Suprapubic skin (tissue), 4 donors: Measurements from ENCODE around the gene NABP1. TPM values are rescaled to one million over a fixed set of nuclear protein-coding genes. Genes with fewer than 3 reads are reported as not detected.

Experiments
- DNase-seq, 2 donors: peaks; one replicate each; pipeline ENCODE4 v3.0.0-alpha.2; 2019; ENCODE audit warnings: low spot score in 2 of 2
- H3K27ac ChIP-seq: fragments of 200-600 bp; sonication (generic); one replicate; pipeline ENCODE4 v1.5.1; 2019
- H3K27me3 ChIP-seq: fragments of 200-600 bp; sonication (generic); one replicate; pipeline ENCODE4 v1.5.1; 2019
- H3K36me3 ChIP-seq: fragments of 200-600 bp; sonication (generic); one replicate; pipeline ENCODE4 v1.5.1; 2019
- H3K4me1 ChIP-seq: fragments of 200-600 bp; sonication (generic); one replicate; pipeline ENCODE4 v1.5.1; 2019
- H3K4me3 ChIP-seq: fragments of 200-600 bp; sonication (generic); one replicate; pipeline ENCODE4 v1.5.1; 2019; ENCODE audit warnings: mild to moderate bottlenecking
- H3K9me3 ChIP-seq: fragments of 200-600 bp; sonication (generic); one replicate; pipeline ENCODE4 v1.5.1; 2019
- EP300 ChIP-seq: sonication (generic); formaldehyde crosslinking; IDR thresholded peaks from one replicate; pipeline ENCODE4 v1.6.1; 2017; ENCODE audit warnings: antibody characterized with exemption
- POLR2A ChIP-seq, 2 donors: fragments of 450-650 bp; IDR thresholded peaks; one replicate each; pipeline ENCODE4 v1.6.1; 2017; ENCODE audit warnings: antibody characterized with exemption in 2 of 2, mild to moderate bottlenecking in 2 of 2, moderate library complexity in 2 of 2
- POLR2AphosphoS5 ChIP-seq, 3 donors: sonication (generic); formaldehyde crosslinking; IDR thresholded peaks; one replicate each; pipeline ENCODE4 v1.6.1; 2017; ENCODE audit warnings: antibody characterized with exemption in 3 of 3
- WGBS: methylation state at CpG from one replicate; pipeline ENCODE4 v1.1.5; 2018; 5-methylcytosine and 5-hydroxymethylcytosine counted together
- total RNA-seq, 4 donors: library from RNA; depleted of rRNA; stranded (reverse); fragments of >200 nt; gene quantifications; one replicate each; pipeline ENCODE4 v1.1.0, GENCODE V29; 2016
- TF ChIP-seq, protein P1 (sequence below), 2 donors: fragments of 200-600 bp in 1 of 2; fragments of 450-650 bp in 1 of 2; sonication (generic) in 1 of 2; IDR thresholded peaks; one replicate each; pipeline ENCODE4 v1.5.1; 2016 to 2019; ENCODE audit warnings: antibody characterized with exemption in 2 of 2, mild to moderate bottlenecking in 1 of 2, moderate library complexity in 1 of 2

Gene NABP1
- total RNA-seq, 4 donors from 2014 or later = 6.3 to 33.6 (median 16.1) TPM

DNA sequence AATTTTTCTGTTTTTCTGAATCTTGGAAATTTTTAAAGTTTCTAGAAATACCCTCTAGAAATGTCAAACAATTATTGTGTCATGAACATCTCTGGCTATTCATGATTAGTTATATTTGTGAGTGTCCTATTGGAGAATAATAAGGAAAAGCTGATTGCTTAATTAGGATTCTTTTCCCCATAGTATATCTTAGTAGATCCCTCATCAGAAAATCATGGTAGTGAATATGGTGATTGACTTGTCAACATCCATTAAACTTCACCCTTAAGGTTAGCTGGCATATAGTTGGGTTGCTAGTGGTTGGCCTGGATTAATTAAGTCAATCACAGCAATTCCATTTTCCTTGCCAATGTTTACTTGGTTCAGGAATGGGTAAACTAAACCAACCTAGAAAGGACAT is 18.7 kb upstream of the NABP1 start:
- Histone ChIP-seq H3K4me1 (peaks cover 14% of the 10 kb centered on the region), H3K9me3 (no peaks in the 10 kb centered on the region), H3K27ac (no peak overlapping the region), H3K27me3 (no peaks in the 10 kb centered on the region), H3K36me3 (no peaks in the 10 kb centered on the region), H3K4me3 (no peak overlapping the region)
- no peak for DNase-seq
- TF ChIP-seq EP300 (no peak), POLR2AphosphoS5 (IDR thresholded peaks at IDR 0.05) (no peak), POLR2A (IDR thresholded peaks at IDR 0.05) (no peak)
- TF ChIP-seq, protein P1, sequence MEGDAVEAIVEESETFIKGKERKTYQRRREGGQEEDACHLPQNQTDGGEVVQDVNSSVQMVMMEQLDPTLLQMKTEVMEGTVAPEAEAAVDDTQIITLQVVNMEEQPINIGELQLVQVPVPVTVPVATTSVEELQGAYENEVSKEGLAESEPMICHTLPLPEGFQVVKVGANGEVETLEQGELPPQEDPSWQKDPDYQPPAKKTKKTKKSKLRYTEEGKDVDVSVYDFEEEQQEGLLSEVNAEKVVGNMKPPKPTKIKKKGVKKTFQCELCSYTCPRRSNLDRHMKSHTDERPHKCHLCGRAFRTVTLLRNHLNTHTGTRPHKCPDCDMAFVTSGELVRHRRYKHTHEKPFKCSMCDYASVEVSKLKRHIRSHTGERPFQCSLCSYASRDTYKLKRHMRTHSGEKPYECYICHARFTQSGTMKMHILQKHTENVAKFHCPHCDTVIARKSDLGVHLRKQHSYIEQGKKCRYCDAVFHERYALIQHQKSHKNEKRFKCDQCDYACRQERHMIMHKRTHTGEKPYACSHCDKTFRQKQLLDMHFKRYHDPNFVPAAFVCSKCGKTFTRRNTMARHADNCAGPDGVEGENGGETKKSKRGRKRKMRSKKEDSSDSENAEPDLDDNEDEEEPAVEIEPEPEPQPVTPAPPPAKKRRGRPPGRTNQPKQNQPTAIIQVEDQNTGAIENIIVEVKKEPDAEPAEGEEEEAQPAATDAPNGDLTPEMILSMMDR (IDR thresholded peaks at IDR 0.05) = no peak

DNA sequence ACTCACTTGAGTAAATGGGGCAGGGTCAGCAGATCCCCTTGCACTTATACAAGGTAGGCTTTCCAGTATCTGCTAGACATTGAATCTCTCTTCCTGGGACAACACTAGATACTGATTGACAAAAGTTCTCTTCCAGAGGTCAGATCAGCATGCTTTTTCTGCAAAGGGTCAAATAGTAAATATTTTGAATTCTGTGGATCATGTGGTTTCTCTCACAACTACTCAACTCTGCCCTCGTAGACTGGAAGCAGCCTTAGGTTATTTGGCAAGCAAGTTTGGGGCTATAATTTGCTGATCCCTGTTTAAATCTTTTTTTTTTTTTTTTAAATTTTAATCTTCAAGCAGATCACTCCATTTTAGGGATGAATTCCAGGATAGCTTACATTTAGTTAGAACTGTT is 17.4 kb upstream of the NABP1 start:
- 41% methylated on average over 1 of the region's 1 CpG for WGBS
- Histone ChIP-seq H3K36me3 (no peaks in the 10 kb centered on the region), H3K27me3 (no peaks in the 10 kb centered on the region), H3K4me1 (peaks cover 12% of the 10 kb centered on the region), H3K4me3 (no peak overlapping the region), H3K9me3 (no peaks in the 10 kb centered on the region), H3K27ac (no peak overlapping the region)
- TF ChIP-seq POLR2AphosphoS5 (IDR thresholded peaks at IDR 0.05) (no peak), EP300 (no peak), POLR2A (IDR thresholded peaks at IDR 0.05) (no peak)
- TF ChIP-seq, protein P1 (IDR thresholded peaks at IDR 0.05) = no peak
- DNase-seq = no peak

DNA sequence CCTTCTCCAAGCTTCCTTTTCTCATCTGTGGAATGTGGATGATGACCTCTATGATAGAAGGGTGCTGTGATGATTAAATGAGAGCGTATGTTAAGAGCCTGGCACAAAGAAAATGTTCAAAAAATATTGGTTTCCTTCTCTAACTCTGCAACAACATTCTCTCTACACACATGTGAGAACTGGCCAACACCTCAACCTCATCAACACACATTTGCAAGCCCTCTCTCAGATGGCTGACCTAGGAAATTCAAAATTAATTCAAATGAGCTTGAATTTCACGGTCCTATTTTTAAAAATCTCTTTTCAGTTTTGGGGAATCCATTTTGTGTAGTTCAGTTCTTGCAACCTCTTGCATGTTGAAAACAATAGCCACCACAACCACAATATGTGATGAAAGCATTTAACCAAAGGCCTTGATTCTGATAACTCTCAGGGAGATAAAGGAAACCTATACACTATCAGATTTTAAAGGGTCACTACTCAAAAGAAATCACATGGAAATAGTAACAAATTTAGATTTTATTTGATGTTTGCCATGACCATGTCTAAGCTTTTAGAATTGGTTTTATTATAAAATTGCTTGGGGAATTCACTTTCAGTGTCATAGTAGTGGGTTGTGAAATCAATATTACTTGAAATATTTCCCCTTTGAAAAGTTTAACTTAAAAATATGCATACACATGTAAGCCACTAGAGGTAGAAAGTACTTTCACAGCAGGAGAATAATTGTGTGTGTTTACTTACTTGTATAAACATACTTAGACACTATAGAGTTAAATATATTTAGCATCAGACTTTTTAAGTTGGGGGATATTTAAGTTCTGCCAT is 16.6 kb upstream of the NABP1 start:
- H3K27me3 ChIP-seq = no peaks in the 10 kb centered on the region
- no peak overlapping the region for H3K27ac ChIP-seq
- H3K4me3 ChIP-seq = no peak overlapping the region
- WGBS = 88% methylated on average over 2 of the region's 2 CpGs
- no peak for DNase-seq
- no peaks in the 10 kb centered on the region for H3K9me3 ChIP-seq
- no peaks in the 10 kb centered on the region for H3K36me3 ChIP-seq
- peaks cover 5% of the 10 kb centered on the region for H3K4me1 ChIP-seq
- TF ChIP-seq POLR2AphosphoS5 (IDR thresholded peaks at IDR 0.05) = no peak
- TF ChIP-seq, protein P1 (IDR thresholded peaks at IDR 0.05) = no peak
- TF ChIP-seq EP300 = no peak
- TF ChIP-seq POLR2A (IDR thresholded peaks at IDR 0.05) = no peak

DNA sequence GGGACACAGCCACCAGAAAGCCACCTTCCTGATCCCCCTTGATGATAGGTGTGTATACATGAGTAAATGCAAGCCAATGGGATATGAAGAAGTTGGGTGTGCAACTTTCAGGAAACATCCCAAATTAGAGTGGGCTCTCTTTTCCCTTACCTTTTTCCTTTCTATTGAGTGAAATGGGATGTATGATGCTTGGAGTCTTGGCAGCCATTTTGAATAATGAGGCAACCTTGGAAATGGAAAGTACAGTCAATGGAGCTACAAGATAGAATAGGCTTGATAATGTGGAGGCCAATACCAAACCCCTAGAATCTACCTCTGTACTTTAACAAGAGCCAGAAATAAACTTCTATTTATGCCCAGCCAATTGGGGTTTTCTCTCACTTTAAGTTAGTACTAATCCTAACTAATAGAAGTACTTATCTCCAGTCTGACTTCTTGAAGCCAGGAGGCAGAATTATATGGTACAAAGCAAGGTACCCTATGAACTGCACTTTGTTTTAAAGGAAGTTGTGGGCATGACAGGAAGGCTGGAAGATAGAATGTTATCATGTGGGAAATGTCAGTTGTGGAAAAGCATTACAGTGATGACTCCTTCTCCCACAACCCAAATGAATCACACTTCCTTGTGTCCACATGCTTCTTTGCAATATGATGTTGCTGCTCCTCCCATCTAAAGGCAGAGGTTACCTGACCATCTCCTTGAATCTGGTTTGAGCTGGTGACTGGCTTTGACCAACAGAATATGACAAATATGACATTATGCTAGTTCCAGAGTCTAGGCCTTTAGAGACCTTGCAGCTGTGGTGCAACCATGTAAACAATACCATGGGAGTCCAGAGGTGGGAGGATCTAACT is 12.9 kb upstream of the NABP1 start:
- Histone ChIP-seq H3K4me3 (no peak overlapping the region), H3K4me1 (no peaks in the 10 kb centered on the region), H3K9me3 (no peaks in the 10 kb centered on the region), H3K27ac (no peak overlapping the region), H3K36me3 (no peaks in the 10 kb centered on the region), H3K27me3 (no peaks in the 10 kb centered on the region)
- TF ChIP-seq POLR2A (IDR thresholded peaks at IDR 0.05) (no peak), EP300 (no peak), POLR2AphosphoS5 (IDR thresholded peaks at IDR 0.05) (no peak)
- TF ChIP-seq, protein P1 (IDR thresholded peaks at IDR 0.05) = no peak
- DNase-seq = no peak

DNA sequence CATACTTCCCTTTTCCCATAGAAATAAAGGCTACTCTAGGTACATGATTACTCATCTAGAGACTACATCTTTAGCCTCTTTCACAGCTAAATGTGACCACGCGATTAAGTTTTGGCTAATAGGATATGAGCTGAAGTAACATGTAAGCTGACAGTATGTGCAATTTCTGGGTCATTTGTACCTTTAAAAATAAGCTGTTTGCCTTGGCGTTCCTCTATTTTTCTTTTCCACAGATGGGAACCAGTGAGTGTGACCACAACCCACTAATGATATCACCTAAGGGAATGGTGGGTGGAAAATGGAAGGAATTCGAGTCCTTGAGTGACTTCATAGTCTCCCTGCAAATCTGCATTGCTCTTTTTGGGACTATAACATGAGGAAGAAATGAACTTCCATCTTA is 11.7 kb upstream of the NABP1 start:
- WGBS = 74% methylated on average over 4 of the region's 4 CpGs
- Histone ChIP-seq H3K27ac (no peak overlapping the region), H3K36me3 (no peaks in the 10 kb centered on the region)

More for the DNA sequence above, 11.7 kb upstream of the NABP1 start:
- Histone ChIP-seq H3K4me1 (no peaks in the 10 kb centered on the region), H3K9me3 (no peaks in the 10 kb centered on the region), H3K27me3 (no peaks in the 10 kb centered on the region), H3K4me3 (no peak overlapping the region)
- TF ChIP-seq, protein P1 (IDR thresholded peaks at IDR 0.05) = no peak
- TF ChIP-seq EP300 (no peak), POLR2A (IDR thresholded peaks at IDR 0.05) (no peak), POLR2AphosphoS5 (IDR thresholded peaks at IDR 0.05) (no peak)
- no peak for DNase-seq
